Activated T-cell treated with anti-CD3 and anti-CD28 coated beads for 1 hour (primary cell): ENCODE measurements around the gene SLC22A15.

ENCODE experiments used
- DNase-seq: peaks from one replicate; pipeline ENCODE4 v3.0.0-alpha.2; 2020; ENCODE audit warnings: low read depth

Gene SLC22A15

GRCh38 chr1:116104667-116105066 lies 128.4 kb downstream of the SLC22A15 start:
- DNase-seq: no peak

- no peak for DNase-seq
Observed at GRCh38 chr1:116105996-116106395, 129.7 kb downstream of the SLC22A15 start.

GRCh38 chr1:116106646-116107045 lies 130.3 kb downstream of the SLC22A15 start:
- DNase-seq: no peak

GRCh38 chr1:116107371-116107770 lies 131.1 kb downstream of the SLC22A15 start:
- DNase-seq: no peak

GRCh38 chr1:116110567-116111523 lies 134.5 kb downstream of the SLC22A15 start, which contains the start of gene MAB21L3:
Gene MAB21L3 (plus strand): TSS chr1:116111399. CDS start chr1:116112616, 1,217 bp downstream.
- DNase-seq: no peak

GRCh38 chr1:116111524-116112021 lies 135.3 kb downstream of the SLC22A15 start:
- no peak for DNase-seq

- DNase-seq: no peak
Observed at GRCh38 chr1:116112388-116113140, 136.3 kb downstream of the SLC22A15 start.

- no peak for DNase-seq
Observed at GRCh38 chr1:116113615-116114014, 137.3 kb downstream of the SLC22A15 start.

- DNase-seq: no peak
Observed at GRCh38 chr1:116115476-116116439, 139.4 kb downstream of the SLC22A15 start.

GRCh38 chr1:116118471-116118870 lies 142.2 kb downstream of the SLC22A15 start:
- DNase-seq: no peak
